Natural killer cell treated with Interleukin-12 subunit alpha and Interleukin-12 subunit beta and Interleukin-15 and Interleukin-18, amount 100 ng/mL, for 72 hours (primary cell): ENCODE data around the gene SPRED2. TPM values are rescaled to one million over a fixed set of nuclear protein-coding genes. Genes with fewer than 3 reads are reported as not detected.

Experiments used
- ATAC-seq, 2 donors: fragments of 150-1000 bp; cut with Tn5 transposase in 1 of 2; sonication (Bioruptor Pico), chemical (Tn5 transposase) in 1 of 2; 2 replicates each; pipeline ENCODE4 v1.10.0; 2021
- DNase-seq: peaks from one replicate; pipeline ENCODE4 v3.0.0; 2022; ENCODE audit warnings: low spot score
- H3K27ac Mint-ChIP-seq, 2 donors: 1 replicate in 1 of 2; 2 replicates in 1 of 2; pipeline ENCODE4 v1.8.0; 2022; ENCODE audit warnings: mixed read lengths in 2 of 2, mild to moderate bottlenecking in 1 of 2, moderate library complexity in 1 of 2
- H3K27me3 Mint-ChIP-seq, 2 donors: 1 replicate in 1 of 2; 2 replicates in 1 of 2; pipeline ENCODE4 v1.8.0; 2022; ENCODE audit warnings: mixed read lengths in 2 of 2
- H3K36me3 Mint-ChIP-seq: one replicate; pipeline ENCODE4 v1.8.0; 2022; ENCODE audit warnings: mixed read lengths
- H3K4me1 Mint-ChIP-seq, 2 donors: 1 replicate in 1 of 2; 2 replicates in 1 of 2; pipeline ENCODE4 v1.8.0; 2022; ENCODE audit warnings: low read depth in 2 of 2, mixed read lengths in 2 of 2, mild to moderate bottlenecking in 1 of 2
- H3K4me3 Mint-ChIP-seq: one replicate; pipeline ENCODE4 v1.8.0; 2022; ENCODE audit warnings: mixed read lengths
- H3K9me3 Mint-ChIP-seq: 2 replicates; pipeline ENCODE4 v1.8.0; 2022; ENCODE audit warnings: mixed read lengths
- total RNA-seq, 2 donors: library from RNA; stranded (reverse); gene quantifications; one replicate each; pipeline ENCODE4 v1.2.3, GENCODE V29; 2022

The SPRED2 gene
- total RNA-seq, 2 donors from 2014 or later, result 9.8 to 26.0 TPM

DNA sequence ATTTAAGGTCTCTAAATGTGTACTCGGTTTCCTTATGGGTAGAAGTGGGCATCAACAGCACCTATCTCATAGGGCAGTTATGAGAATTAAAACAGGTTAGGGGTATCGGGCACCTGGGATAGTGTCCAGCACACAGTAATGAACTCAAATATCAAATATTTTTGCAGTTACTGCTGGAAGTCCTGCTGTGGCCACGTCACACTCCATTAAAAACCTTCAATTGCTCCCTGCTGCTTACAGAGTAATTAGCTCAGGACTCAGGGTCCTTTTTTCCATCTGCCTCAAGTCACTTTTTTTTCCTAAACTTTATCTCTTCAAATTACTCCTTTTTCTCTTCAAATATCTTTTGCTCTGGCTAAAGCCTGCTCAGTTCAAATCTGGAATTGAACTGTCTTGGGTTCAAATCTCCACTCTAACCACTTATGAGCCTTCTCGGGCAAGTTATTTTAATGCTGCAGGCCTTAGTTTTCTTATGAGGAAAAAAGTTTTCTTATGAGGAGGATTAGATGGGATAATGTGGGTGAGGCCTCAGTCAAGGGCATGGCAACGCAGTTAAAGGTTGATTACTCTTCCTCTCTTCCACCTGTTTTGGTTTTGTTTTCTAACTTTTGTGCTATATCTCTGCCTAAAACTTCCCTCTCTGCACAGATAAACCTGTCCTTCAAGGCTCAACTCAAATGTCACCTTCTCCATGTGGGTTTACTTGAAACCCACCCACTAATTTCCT, 36.6 kb downstream of the SPRED2 start:
- no peak for DNase-seq
- H3K4me3 Mint-ChIP-seq, result no peak overlapping the region
- H3K4me1 Mint-ChIP-seq, result peaks cover 34 to 37% of the 10 kb centered on the region in 2 donors
- peak overlapping the region in 1 of 2 donors; percentile 6 for H3K27ac Mint-ChIP-seq
- H3K36me3 Mint-ChIP-seq, result no peaks in the 10 kb centered on the region
- H3K27me3 Mint-ChIP-seq, result peaks cover 4 to 14% of the 10 kb centered on the region in 2 donors
- no peaks in the 10 kb centered on the region for H3K9me3 Mint-ChIP-seq
- ATAC-seq, result no peak

DNA sequence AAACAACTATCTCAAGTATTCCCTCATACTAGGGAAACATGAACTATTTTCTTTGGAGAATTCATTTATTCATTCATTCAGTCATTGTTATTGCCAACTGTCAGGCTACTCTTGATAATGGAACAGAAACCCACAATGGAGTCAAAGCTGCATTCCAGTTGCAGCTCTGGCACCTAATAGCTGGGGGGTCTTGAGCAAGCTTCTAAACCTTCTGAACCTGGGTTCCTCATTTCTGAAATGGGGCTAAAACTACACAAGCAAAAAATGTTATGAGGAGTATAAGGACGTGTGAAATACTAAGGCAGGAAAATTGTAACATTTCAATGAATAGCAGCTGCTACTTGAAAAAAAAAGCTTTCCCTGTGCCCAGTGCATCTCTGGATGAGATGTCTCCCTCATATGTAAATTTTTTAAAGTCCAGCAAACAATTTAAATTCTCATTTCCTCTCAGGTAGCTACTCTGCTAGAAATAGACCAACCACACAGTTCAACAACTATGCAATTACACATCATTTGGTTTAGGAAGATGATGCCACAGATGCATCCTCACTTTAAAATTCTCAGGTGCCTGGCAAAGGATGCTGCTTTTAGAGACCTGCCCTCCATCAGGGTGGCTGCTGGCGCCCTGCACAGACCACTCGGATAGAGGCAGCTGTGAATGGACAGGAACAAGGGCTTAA, 38.5 kb downstream of the SPRED2 start:
- Mint-ChIP-seq H3K4me3 (no peak overlapping the region), H3K4me1 (peaks cover 36 to 42% of the 10 kb centered on the region in 2 donors), H3K36me3 (no peaks in the 10 kb centered on the region)

DNA sequence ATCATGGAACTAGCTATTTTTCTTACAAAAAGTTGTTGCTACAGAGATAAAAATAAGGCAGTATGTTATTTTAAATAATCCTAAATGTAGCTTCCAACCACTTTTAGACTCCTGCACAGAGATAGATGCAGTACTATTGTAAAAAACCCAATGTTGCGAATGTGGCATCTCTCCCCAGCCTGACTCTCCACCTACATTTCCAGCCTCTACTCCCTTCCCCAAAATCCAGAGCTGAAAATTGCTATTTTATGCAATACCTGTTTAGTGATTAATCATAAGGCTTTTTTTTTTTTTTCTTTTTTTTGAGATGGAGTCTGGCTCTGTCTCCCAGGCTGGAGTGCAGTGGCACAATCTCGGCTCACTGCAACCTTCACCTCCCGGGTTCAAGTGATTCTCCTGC, 39.4 kb downstream of the SPRED2 start:
- H3K27ac Mint-ChIP-seq, result no peak overlapping the region
- peaks cover 4 to 14% of the 10 kb centered on the region in 2 donors for H3K27me3 Mint-ChIP-seq

More for the DNA sequence above, 38.5 kb downstream of the SPRED2 start:
- Mint-ChIP-seq H3K9me3 (no peaks in the 10 kb centered on the region), H3K27me3 (peaks cover 4 to 14% of the 10 kb centered on the region in 2 donors), H3K27ac (no peak overlapping the region)
- DNase-seq (no peak), ATAC-seq (no peak)

DNA sequence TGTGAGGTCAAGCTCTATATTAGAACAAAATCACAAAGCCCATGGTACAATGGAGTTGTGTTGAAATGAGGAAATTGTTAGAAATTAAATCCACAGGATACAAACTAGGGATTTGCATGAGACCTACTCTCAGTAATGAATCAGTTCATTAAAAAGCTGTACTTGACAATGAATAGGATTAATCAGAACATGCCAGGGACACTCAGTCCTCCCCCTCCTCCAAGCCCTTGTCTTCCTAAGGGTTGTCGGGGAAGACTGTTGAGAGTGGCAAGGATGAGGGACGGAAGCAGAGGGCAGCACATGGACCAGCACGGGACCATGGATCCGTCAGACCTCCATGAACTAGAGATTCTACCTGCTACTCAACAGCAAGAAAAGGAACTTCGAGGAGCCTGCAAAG, 39.8 kb downstream of the SPRED2 start:
- Mint-ChIP-seq H3K9me3 (no peaks in the 10 kb centered on the region), H3K36me3 (no peaks in the 10 kb centered on the region), H3K4me3 (no peak overlapping the region), H3K27ac (no peak overlapping the region), H3K4me1 (peaks cover 26 to 31% of the 10 kb centered on the region in 2 donors), H3K27me3 (peaks cover 4 to 14% of the 10 kb centered on the region in 2 donors)
- ATAC-seq, result no peak
- DNase-seq, result no peak

More for the DNA sequence above, 39.4 kb downstream of the SPRED2 start:
- no peaks in the 10 kb centered on the region for H3K9me3 Mint-ChIP-seq
- H3K36me3 Mint-ChIP-seq, result no peaks in the 10 kb centered on the region
- H3K4me3 Mint-ChIP-seq, result no peak overlapping the region
- peaks cover 30 to 35% of the 10 kb centered on the region in 2 donors for H3K4me1 Mint-ChIP-seq
- DNase-seq (no peak), ATAC-seq (no peak)

DNA sequence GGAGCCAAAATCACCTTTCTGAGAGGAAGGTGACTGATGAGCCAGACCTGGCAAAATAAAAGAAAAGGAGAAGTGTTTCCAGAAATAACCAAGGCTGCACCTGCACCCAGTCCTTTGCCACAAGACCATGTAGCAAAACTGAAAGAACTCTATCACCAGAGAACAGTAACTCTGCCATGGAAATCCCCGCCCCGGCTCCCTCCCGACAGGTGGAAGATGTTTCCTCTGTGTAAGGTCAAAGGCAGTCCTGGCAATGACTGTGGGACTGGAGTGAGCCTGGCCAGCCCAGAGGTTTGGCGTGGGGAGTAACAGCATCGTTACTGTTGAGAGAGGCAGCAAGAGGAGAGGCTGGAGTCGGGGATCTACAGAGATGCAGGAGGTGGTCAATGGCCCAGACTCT, 42.3 kb downstream of the SPRED2 start:
- H3K9me3 Mint-ChIP-seq, result no peaks in the 10 kb centered on the region
- H3K4me1 Mint-ChIP-seq, result peaks cover 6 to 9% of the 10 kb centered on the region in 2 donors
- no peaks in the 10 kb centered on the region for H3K36me3 Mint-ChIP-seq
- ATAC-seq, result peak; percentile 54 to 55
- H3K4me3 Mint-ChIP-seq, result peak overlapping the region; percentile 52
- no peak overlapping the region for H3K27ac Mint-ChIP-seq
- no peak for DNase-seq
- peaks cover 2 to 8% of the 10 kb centered on the region in 2 donors for H3K27me3 Mint-ChIP-seq

DNA sequence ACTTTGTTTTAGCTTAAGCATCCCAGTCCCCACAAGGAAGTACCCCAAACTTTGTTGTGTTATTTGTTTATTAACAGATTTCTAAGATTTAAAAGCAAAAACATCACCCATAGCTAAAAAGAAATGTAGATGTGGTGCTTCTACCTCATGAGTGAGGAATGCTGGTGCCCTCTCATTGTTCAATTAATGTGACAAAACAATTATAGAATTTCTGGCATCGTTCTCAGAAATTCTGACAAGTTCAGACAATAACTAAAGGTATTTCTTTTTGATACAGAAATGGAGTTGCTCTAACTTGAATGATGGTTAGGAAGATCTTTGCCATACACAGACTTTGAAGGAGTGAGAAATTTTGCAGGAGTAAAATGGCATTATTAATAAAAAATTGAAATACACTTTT, 42.9 kb downstream of the SPRED2 start:
- no peaks in the 10 kb centered on the region for H3K9me3 Mint-ChIP-seq
- DNase-seq (no peak), ATAC-seq (no peak)
- H3K4me3 Mint-ChIP-seq, result no peak overlapping the region
- H3K36me3 Mint-ChIP-seq, result no peaks in the 10 kb centered on the region
- H3K27ac Mint-ChIP-seq, result no peak overlapping the region
- peaks cover 0 to 10% of the 10 kb centered on the region in 2 donors for H3K27me3 Mint-ChIP-seq
- H3K4me1 Mint-ChIP-seq, result peaks cover 5 to 11% of the 10 kb centered on the region in 2 donors

DNA sequence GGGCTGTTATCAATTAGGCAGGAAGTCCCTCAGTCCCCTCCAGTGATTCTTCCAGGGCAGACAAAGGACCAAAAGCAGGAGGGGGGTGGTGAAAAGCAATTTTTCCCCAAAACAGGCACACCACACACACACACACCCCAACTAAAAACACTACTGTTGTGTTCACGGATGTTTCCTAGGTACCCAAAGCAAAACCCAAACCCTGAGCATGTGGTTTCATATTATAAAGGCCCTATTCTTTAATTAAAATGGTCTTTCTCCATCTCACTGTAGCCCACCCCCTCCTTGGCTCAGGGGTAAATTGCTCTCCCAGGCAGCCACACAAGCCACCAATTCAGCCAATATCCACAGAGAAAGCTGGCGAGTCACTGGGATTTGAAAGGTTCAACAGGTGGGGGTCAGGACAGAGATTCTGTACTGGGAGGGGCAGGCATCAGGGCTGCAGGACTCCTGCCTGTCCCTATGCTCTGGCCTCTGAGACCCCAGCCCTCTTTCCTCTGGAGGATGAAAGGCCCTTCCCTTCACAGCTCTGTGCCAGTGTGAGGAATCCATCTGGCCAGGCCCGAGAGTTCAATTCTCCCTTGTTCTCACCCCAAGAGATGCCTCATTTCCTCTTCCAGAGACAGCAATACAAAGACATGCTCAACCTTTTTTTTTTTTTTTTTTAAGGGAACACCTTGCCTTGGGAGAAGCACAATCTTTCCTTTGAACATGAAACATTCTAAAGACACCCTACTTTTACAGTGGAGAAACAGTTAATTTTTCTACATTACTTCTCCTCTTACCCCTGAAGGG, 43.6 kb downstream of the SPRED2 start:
- Mint-ChIP-seq H3K4me3 (no peak overlapping the region), H3K36me3 (no peaks in the 10 kb centered on the region), H3K9me3 (no peaks in the 10 kb centered on the region), H3K27me3 (peaks cover 0 to 11% of the 10 kb centered on the region in 2 donors), H3K27ac (no peak overlapping the region), H3K4me1 (peaks cover 5 to 11% of the 10 kb centered on the region in 2 donors)
- no peak for ATAC-seq
- DNase-seq, result no peak

DNA sequence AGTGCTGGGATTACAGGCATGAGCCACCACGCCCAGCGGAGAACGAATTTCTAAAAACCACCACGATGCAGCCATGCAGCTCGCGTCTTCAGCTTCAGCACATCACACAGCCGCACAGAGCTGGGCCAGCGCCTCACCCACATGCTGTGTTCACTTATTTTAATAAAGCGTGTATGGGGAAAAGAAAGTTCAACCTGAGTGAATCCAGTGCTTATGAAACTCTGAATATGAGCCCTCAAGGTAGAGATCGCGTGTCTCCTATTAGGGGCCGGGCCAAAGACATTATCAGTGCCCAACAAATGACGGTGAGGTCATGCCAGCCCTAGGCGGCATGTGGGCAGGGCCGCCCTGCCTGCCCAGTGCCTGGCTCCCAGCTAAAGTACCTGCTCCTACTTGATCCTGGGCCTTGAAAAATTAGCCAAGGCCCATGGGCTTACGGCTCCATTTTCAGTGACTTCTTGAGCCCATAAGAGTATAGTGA, 44.3 kb downstream of the SPRED2 start:
- Mint-ChIP-seq H3K27ac (no peak overlapping the region), H3K9me3 (no peaks in the 10 kb centered on the region), H3K4me1 (peaks cover 10 to 17% of the 10 kb centered on the region in 2 donors), H3K4me3 (no peak overlapping the region), H3K36me3 (no peaks in the 10 kb centered on the region), H3K27me3 (peaks cover 0 to 11% of the 10 kb centered on the region in 2 donors)
- no peak for DNase-seq
- no peak for ATAC-seq

DNA sequence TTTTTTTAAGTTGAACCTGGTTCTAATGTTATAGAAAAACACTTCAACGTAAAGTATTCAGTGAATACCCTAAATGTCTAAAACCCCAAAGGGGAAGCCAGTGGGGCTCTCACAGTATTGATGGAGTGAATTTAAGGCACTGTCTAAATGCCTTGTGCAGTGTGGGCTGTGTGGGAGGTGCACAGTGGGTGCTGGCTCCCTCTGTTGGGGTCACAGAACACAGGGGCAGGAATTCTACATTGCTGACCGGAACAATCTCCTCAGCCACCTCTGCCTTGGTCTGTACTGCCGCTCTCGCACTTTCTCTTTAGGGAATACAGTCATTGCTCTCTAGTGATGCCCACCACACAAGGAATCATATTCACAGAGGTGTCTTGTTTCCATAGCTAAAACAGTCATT, 45.4 kb downstream of the SPRED2 start:
- ATAC-seq (no peak), DNase-seq (no peak)
- no peak overlapping the region for H3K27ac Mint-ChIP-seq
- peaks cover 0 to 11% of the 10 kb centered on the region in 2 donors for H3K27me3 Mint-ChIP-seq
- peaks cover 19 to 23% of the 10 kb centered on the region in 2 donors for H3K4me1 Mint-ChIP-seq
- H3K4me3 Mint-ChIP-seq, result no peak overlapping the region
- H3K36me3 Mint-ChIP-seq, result no peaks in the 10 kb centered on the region
- no peaks in the 10 kb centered on the region for H3K9me3 Mint-ChIP-seq

DNA sequence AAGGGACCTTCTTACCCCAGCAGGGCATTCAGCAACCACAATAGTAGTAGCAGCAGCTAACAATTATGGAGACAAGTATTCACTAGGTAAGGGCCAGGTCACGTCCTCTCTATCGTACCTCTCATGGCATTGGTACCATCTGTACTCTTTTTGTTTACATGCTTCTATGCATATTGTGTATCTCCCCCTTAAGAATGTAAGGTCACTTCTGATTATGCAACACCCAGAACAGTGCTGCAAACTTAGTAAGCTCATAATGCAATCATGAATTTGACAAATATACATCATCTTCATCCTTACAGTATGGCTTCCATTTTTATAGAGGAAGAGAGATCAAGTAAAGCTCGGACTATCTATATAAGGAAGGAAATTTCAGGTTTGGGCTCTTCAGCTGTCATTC, 46.1 kb downstream of the SPRED2 start:
- ATAC-seq (no peak), DNase-seq (no peak)
- Mint-ChIP-seq H3K9me3 (no peaks in the 10 kb centered on the region), H3K27me3 (peaks cover 0 to 13% of the 10 kb centered on the region in 2 donors), H3K4me1 (peaks cover 21 to 30% of the 10 kb centered on the region in 2 donors), H3K36me3 (no peaks in the 10 kb centered on the region), H3K4me3 (no peak overlapping the region), H3K27ac (no peak overlapping the region)

DNA sequence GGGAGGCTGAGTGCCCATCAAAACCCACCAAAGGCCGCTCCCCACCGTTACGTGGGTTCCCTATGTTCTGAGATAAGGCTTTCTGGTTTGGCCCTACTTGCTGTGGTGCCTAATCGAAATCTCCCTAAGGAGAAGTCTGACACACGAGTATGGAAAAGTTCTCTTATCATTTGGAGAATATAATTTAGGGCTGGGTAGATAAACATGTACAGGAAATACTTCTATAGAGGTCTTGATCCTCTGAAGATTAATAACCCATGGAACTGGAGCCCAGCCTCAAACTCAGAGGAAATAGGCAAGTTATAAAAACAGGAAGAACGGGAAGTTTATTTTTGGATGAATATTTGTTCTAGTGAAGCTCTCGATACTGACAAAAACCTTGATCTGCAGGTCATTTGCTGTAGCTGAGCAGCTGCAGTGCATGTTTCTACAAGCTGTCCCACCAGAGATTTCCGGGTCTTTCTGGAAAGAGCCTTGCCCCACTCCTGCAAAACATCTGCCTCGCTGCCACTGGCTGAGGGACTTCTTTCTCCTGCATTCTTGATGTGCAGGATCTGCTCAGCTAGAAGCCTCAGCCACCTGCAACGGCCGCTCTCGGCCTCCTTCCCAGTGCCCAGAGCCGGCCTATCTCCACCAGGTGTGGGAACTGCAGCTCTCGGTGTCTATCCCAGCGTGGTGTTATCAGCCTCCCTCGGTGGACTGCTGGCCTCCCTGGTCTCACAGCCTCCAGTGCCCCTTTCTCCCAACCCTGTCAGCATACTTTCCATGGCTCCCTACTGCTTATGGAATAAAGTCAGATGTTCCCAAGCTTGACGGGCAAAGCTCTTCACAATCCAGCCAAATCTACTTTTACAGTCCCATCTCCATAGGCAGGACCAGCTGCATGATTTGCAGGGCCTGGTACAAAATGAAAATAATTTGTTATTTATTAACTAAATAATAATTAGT, 48.6 kb downstream of the SPRED2 start:
- peaks cover 0 to 12% of the 10 kb centered on the region in 2 donors for H3K27me3 Mint-ChIP-seq
- no peak for ATAC-seq
- no peak overlapping the region for H3K4me3 Mint-ChIP-seq
- H3K36me3 Mint-ChIP-seq, result no peaks in the 10 kb centered on the region
- H3K9me3 Mint-ChIP-seq, result no peaks in the 10 kb centered on the region
- peak overlapping the region in 1 of 2 donors; percentile 41 for H3K27ac Mint-ChIP-seq
- H3K4me1 Mint-ChIP-seq, result peaks cover 16 to 29% of the 10 kb centered on the region in 2 donors
- no peak for DNase-seq

DNA sequence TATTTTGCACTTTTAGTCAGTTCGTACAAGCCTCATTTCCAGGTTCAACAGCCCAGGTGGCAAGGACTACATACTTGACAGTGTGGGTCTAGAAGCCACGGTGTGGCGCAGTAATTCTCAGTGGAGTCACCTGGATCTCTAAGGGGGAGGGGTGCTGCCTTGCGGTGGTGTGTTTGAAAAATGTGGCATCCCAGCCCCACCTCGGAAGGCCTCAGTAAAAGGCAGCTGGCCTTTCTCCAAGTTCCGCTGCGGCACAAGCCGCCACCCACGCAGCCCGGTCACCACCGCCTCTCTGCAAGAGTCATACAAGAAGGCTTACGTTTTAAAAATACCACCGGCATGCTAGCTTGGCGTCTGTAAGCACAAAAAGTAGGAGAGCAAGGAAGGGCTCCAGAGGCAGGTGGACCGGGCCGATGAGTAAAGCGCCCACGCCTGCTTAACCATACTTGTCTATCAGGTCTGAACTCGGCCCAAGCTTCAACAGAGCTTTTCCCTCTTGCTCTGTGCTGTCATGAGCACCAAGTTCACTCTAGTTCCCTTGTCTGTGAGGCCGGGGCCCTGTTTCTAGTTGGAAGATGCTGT, 49.5 kb downstream of the SPRED2 start:
- peaks cover 0 to 12% of the 10 kb centered on the region in 2 donors for H3K27me3 Mint-ChIP-seq
- peak overlapping the region; percentile 59 for H3K4me3 Mint-ChIP-seq
- H3K9me3 Mint-ChIP-seq, result no peaks in the 10 kb centered on the region
- peaks cover 16 to 31% of the 10 kb centered on the region in 2 donors for H3K4me1 Mint-ChIP-seq
- no peaks in the 10 kb centered on the region for H3K36me3 Mint-ChIP-seq
- DNase-seq (peak; percentile 86), ATAC-seq (peak; percentile 87 to 89)
- peak overlapping the region in 1 of 2 donors; percentile 41 for H3K27ac Mint-ChIP-seq
